ENCODE results near the gene KSR1.
"Not testable (repeated sequence)": the region's sequence is repeated elsewhere in the genome, so short reads cannot be mapped to it uniquely, and the experiment has no call there.

KSR1 gene

DNA sequence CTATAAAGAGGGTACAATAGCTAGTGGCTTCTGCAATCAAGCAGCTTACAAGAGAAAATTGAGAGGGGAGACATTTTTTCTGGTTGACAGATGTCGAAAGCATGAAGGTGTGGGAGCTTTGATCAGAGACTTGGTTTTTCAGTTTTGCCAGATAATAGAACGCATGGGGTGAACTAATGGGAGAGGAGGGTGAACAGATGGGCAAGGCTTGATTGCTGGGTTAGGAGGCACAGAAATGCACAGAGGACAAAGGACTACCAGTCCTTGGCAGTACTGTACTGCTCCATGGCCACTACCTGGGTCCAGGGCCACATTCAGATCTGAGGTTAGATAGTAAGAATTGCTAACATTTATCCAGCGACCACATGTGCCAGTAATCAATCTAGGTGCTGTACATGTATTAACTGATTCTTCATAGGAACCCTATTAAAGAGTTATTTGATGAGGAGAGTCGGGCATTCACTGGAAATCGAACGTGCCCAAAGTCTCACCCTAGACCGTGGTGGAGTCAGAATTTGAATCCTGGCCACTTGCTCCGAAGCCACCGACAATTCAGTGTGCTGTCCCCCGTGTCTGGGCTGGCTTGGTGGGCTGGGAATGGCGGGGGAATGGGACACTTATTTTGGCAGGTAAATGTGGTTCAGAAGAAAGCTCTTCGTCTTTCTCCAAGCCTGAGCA, 873 bp upstream of the KSR1 start:
- DNase-seq = peak; percentile 71

- DNase-seq = no peak
Measured at GRCh38 chr17:27456681-27457359, 572 bp downstream of the KSR1 start.

DNA sequence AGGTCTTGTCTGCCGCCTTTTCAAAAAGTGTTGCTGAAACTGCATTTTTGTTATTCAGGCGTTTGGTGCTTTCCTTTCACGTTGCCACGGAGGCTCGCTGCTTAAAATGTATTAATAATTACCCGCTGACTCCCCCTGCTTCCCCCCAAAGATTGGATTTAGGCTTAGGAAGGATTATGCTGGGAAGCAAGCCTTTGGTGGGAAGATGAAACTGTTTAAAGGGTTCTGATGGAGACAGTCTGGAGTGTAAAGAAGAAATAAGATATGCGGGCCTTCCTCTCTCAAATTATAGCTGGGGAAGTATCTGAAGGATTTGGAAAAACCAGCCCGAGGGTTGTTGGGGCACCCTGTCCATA, 1.1 kb downstream of the KSR1 start:
- no peak for DNase-seq

- peak; percentile 72 for DNase-seq
Measured at GRCh38 chr17:27457731-27458523, 1.7 kb downstream of the KSR1 start.

DNA sequence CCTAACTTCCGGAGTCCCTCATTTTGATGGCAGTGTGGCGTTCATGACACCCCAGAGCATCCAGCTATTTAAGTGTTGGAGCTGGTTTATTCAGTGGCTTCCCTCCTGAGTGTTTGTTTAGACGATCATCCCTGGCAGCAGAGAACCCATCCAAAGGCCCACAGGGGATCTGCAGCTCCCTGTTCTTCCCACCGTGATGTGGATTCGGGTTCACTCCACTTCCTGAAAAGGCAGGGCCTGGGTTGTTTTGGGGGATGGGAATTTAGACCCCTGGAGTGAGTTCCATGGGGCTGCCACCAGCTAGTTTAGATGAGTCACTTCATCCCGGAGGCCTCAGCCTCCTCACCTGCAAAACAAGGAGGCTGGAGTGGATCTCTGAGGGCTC, 2.3 kb downstream of the KSR1 start:
- no peak for DNase-seq

GRCh38 chr17:27459433-27459832, 3.2 kb downstream of the KSR1 start:
- no peak for DNase-seq

DNA sequence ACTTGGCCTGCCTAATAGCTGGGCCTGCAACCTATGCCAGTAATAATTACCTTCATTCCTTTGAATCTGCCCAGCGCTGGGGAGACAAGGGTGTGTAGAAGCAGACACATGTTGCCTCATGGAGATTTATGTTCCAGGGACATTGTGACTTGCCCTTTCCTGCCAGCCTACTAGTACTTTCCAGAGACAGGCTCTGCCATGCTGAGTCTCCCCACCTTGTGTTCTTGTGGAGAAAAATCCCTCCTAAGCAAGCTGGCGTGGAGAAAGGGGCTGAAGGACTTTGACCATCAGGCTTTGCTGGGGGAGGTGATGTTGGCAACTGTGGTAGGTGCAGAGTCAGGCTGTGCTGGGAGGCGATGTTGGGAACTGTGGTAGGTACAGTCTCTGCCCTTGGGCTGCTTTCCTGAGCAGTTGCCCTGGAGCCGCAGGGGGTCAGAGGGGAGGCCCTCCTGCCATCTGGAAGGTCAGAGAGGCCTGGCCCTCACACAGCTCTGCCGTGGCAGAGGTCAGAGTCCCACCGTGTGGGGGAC, 4.0 kb downstream of the KSR1 start:
- DNase-seq = no peak

DNA sequence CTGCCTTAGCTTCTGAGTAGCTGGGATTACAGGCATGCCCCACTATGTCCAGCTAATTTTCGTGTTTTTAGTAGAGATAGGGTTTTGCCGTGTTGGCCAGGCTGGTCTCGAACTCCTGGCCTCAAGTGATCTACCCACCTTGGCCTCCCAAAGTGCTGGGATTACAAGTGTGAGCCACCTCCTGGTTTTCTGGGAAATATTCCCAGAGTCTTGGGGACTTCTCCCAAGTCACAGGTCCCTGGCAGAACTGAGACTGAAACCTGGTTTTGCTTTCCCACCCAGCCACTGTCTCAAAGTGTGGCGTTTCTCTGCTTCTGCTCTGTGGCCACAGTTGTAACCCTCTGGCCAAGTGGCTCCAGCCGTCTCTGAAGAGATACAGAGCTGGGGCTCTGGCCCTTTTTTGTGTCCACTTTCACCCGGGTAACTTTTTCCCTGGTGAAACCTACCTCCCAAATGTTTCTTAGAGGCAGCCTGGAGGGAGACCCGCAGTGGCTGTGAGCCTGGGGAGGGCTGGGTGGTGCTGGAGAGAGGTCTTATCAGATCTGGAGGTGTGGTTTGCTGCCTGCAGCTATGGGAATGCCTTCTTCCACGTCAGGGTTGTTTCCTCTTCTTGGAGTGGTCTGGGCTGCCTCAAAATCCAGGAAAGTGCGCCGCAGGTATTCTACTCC, 5.1 kb downstream of the KSR1 start:
- DNase-seq = no peak

- no peak for DNase-seq
Measured at GRCh38 chr17:27462149-27462548, 5.9 kb downstream of the KSR1 start.

GRCh38 chr17:27462714-27463113, 6.5 kb downstream of the KSR1 start:
- no peak for DNase-seq

- no peak for DNase-seq
Measured at GRCh38 chr17:27463235-27463677, 7.0 kb downstream of the KSR1 start.

DNA sequence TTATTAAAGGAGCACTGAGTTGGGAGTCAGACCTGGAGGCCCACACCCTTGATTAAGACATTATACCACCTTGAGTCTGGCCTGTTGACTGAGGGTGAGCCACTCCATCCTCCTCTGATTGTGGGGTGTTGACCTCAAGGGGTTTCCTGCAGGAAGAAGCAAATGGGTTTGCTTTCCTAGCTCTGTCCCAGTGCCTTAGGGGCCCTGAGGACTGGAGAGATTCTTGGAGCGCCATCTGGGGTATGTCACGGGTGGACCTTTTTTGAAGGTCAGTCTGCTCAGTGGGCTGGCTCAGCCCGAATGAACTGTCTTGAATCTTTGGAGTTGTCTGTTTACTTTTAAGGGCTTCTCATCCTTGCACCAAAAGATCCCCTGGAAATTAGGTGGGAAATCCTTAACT, 7.8 kb downstream of the KSR1 start:
- DNase-seq = not testable (repeated sequence)

DNA sequence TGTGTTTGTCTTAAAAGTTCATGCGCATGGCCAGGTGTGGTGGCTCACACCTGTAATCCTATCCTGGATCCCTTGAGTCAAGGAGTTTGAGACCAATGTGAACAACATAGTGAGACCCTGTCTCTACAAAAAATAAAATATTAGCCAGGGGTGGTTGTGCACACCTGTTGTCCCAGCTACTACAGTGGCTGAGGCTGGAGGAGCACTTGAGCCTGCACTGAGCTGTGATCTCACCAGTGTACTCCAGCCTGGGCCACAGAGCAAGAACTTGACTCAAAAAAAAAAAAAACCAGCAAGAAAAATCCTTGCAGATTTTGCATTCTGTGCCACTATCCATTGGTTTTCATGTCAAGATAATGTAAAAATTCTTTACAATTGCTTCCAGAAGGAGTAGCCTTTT, 8.2 kb downstream of the KSR1 start:
- no peak for DNase-seq

DNA sequence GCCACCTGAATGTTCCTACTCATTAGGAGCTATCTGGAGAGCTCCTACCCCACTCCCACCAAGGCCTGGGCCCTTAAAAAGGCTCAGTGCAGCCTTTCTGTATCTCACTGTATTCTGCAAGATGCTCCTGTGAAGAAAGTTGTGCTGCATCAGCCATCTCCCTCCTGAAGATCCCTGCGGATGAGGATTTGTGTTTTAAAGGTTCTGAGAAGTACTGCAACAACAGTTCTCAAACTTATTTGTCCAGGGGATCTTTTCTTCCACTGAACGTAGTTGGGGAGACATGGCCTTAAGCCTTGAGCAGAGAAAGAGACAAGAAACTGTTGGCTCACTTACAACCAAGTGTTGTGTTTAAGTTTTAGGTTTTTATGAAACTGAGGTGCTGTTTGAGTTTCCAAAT, 9.6 kb downstream of the KSR1 start:
- not testable (repeated sequence) for DNase-seq

GRCh38 chr17:27466376-27466742, 10.1 kb downstream of the KSR1 start:
- DNase-seq = no peak

DNA sequence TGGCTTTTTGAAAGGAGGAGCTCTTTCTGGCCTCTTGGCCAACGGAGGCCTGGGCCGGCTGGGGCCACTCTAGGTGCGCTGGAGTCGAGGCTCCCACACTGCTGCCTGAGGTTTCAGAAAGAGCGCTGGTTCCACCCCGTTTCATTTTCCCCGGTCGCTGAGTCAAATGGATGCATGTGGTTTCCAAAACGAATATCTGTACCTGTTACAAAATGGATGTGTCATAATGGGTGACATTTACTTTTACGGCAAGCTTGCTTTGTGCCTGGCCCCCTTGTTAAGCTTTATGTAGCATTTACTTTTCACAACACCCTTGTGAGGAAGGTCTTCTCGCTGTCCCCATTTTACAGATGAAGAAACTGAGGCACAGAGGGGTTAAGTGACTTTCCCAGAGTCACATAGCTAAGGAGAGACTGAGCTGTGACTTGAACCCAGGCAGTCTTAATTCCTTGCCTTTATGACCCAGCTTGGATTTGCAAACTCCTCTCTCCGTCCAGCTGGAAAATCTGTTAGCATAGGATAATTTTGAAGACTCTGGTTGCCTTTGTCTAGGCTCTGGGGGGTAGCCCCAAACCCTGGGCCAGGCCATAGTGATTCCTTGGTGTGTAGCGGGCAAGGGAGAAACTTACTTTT, 10.6 kb downstream of the KSR1 start:
- DNase-seq = no peak

GRCh38 chr17:27469256-27469655, 13.0 kb downstream of the KSR1 start:
- no peak for DNase-seq

DNA sequence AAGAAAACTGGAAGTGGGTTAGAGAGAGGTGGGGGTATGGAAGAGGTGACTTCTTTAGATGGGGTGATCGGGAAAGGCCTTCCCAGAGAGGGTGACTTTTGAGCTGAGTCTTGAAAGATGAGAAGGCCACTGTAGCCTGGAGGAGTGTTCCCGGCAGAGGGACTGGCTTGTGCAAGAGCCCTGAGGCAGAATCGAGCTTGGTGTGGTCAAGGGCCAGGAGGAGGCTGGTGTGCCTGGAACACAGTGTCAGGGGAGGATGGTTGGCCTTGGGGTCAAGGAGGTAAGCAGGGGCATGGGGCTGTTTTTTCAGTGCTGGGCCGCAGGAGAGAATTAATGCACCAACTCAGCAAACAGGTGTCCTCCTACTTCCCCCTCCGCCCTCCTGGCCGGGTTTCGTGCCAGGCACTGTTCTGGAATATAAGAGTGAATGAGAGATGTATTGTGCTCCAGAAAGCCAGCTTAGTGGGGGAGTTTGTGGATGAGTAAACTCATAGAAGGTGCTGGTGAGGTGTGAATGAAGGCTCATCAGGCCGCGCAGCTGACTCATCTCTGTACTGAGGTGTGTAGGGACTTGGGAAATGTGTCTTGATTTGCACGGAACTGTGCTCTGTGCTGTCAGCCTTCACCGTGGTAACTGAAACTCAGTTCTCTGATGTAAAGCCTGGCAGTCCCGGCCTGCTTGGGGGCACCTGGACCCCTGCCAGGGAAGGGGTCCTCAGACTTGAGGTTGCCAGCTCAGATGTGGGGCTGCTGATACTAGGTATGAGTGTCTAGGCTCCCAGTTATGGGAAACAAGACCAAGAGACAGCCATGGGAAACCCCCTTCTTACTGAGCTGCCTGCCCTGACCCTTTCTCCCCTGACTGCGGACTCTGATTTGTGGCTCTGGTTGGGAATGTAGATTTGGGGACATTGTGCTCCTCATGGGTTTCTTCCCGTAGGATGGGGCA, 15.3 kb downstream of the KSR1 start:
- no peak for DNase-seq

- DNase-seq = no peak
Measured at GRCh38 chr17:27473190-27473747, 17.0 kb downstream of the KSR1 start.

- DNase-seq = no peak
Measured at GRCh38 chr17:27473748-27474609, 17.7 kb downstream of the KSR1 start.

Measured in DMS 273 treated with DMSO at 0.1 percent for 48 hours (cell line).